ENCODE data around the gene GABBR2. TPM values are rescaled to one million over a fixed set of nuclear protein-coding genes. Genes with fewer than 3 reads are reported as not detected.

Gene GABBR2
- total RNA-seq, 1 experiment from 2014 or later = 0.23 TPM

GRCh38 chr9:98339987-98340800 is 368.5 kb downstream of the GABBR2 start:
- H3K9me3 ChIP-seq = 0 out of 2 replicates have a peak, but pooled peaks cover 4% of the 10 kb centered on the region
- no peaks in the 10 kb centered on the region for H3K36me3 ChIP-seq (ENCODE audit: control insufficient read depth, insufficient read depth, low read length)
- Mint-ChIP-seq H3K27ac (ENCODE audit: unreplicated experiment) (no peak overlapping the region), H3K9me3 (ENCODE audit: unreplicated experiment) (peaks cover 10% of the 10 kb centered on the region), H3K27me3 (ENCODE audit: insufficient read depth, unreplicated experiment) (peaks cover 18% of the 10 kb centered on the region), H3K36me3 (ENCODE audit: insufficient read depth, unreplicated experiment) (no peaks in the 10 kb centered on the region), H3K4me3 (ENCODE audit: unreplicated experiment) (no peak overlapping the region), H3K4me1 (ENCODE audit: low read depth, unreplicated experiment) (no peaks in the 10 kb centered on the region)
- POLR2A ChIA-PET = no interaction called here
- H3K4me1 ChIP-seq = no peaks in the 10 kb centered on the region
- intact Hi-C loops (cut with micrococcal nuclease; ENCODE audit: unreplicated experiment) = no loop called here
- BruUV-seq (replicated peaks) = no TSS peak
- DNase-seq = no peak
- TF ChIP-seq CTCF (IDR thresholded peaks at IDR 0.05; ENCODE audit: insufficient read depth in 1 of 2, low read depth in 1 of 2, low read length in 1 of 2, severe bottlenecking in 1 of 2, unreplicated experiment in 1 of 2) = no peak
- CTCF ChIA-PET = no interaction called here
- no peaks in the 10 kb centered on the region; the same call in 1 of the 2 replicates for H3K27me3 ChIP-seq (replicated peaks; ENCODE audit: control insufficient read depth, insufficient read depth, low read length)
- no peak overlapping the region for H3K4me3 ChIP-seq (ENCODE audit: low read depth, low read length)

GRCh38 chr9:98335661-98336060 is 373.1 kb downstream of the GABBR2 start:
- CTCF ChIA-PET = no interaction called here
- H3K9me3 ChIP-seq = 0 out of 2 replicates have a peak, but pooled peaks cover 4% of the 10 kb centered on the region
- no peaks in the 10 kb centered on the region for H3K36me3 Mint-ChIP-seq (ENCODE audit: insufficient read depth, unreplicated experiment)

GRCh38 chr9:98334796-98335195 is 373.9 kb downstream of the GABBR2 start:
- no peak overlapping the region for H3K4me3 Mint-ChIP-seq (ENCODE audit: unreplicated experiment)
- peaks cover 10% of the 10 kb centered on the region for H3K9me3 Mint-ChIP-seq (ENCODE audit: unreplicated experiment)
- no peaks in the 10 kb centered on the region for H3K27me3 ChIP-seq (replicated peaks; ENCODE audit: control insufficient read depth, insufficient read depth, low read length)
- ChIA-PET POLR2A (no interaction called here), CTCF (no interaction called here)
- H3K36me3 ChIP-seq (ENCODE audit: control insufficient read depth, insufficient read depth, low read length) = no peaks in the 10 kb centered on the region
- no TSS peak for BruUV-seq (replicated peaks)
- H3K4me1 ChIP-seq = no peaks in the 10 kb centered on the region
- H3K27ac Mint-ChIP-seq (ENCODE audit: unreplicated experiment) = no peak overlapping the region
- no peaks in the 10 kb centered on the region for H3K4me1 Mint-ChIP-seq (ENCODE audit: low read depth, unreplicated experiment)
- peaks cover 9% of the 10 kb centered on the region for H3K27me3 Mint-ChIP-seq (ENCODE audit: insufficient read depth, unreplicated experiment)
- no peak for DNase-seq
- no peak overlapping the region for H3K4me3 ChIP-seq (ENCODE audit: low read depth, low read length)
- no peak for TF ChIP-seq CTCF (IDR thresholded peaks at IDR 0.05; ENCODE audit: insufficient read depth in 1 of 2, low read depth in 1 of 2, low read length in 1 of 2, severe bottlenecking in 1 of 2, unreplicated experiment in 1 of 2)
- H3K36me3 Mint-ChIP-seq (ENCODE audit: insufficient read depth, unreplicated experiment) = no peaks in the 10 kb centered on the region
- H3K9me3 ChIP-seq = 0 out of 2 replicates have a peak, but pooled peaks cover 4% of the 10 kb centered on the region
- intact Hi-C loops (cut with micrococcal nuclease; ENCODE audit: unreplicated experiment) = no loop called here

More at GRCh38 chr9:98335661-98336060, 373.1 kb downstream of the GABBR2 start:
- BruUV-seq (replicated peaks) = no TSS peak
- POLR2A ChIA-PET = no interaction called here
- peaks cover 10% of the 10 kb centered on the region for H3K9me3 Mint-ChIP-seq (ENCODE audit: unreplicated experiment)
- no peak for TF ChIP-seq CTCF (IDR thresholded peaks at IDR 0.05; ENCODE audit: insufficient read depth in 1 of 2, low read depth in 1 of 2, low read length in 1 of 2, severe bottlenecking in 1 of 2, unreplicated experiment in 1 of 2)
- H3K4me1 ChIP-seq = no peaks in the 10 kb centered on the region
- no peaks in the 10 kb centered on the region for H3K4me1 Mint-ChIP-seq (ENCODE audit: low read depth, unreplicated experiment)
- intact Hi-C loops (cut with micrococcal nuclease; ENCODE audit: unreplicated experiment) = no loop called here
- H3K27me3 Mint-ChIP-seq (ENCODE audit: insufficient read depth, unreplicated experiment) = peaks cover 8% of the 10 kb centered on the region
- no peak overlapping the region for H3K27ac Mint-ChIP-seq (ENCODE audit: unreplicated experiment)
- H3K4me3 ChIP-seq (ENCODE audit: low read depth, low read length) = no peak overlapping the region
- H3K27me3 ChIP-seq (replicated peaks; ENCODE audit: control insufficient read depth, insufficient read depth, low read length) = no peaks in the 10 kb centered on the region
- no peaks in the 10 kb centered on the region for H3K36me3 ChIP-seq (ENCODE audit: control insufficient read depth, insufficient read depth, low read length)
- DNase-seq = no peak
- no peak overlapping the region for H3K4me3 Mint-ChIP-seq (ENCODE audit: unreplicated experiment)

Data from Caco-2 (cell line).